Smooth muscle cell (in vitro differentiated cells): ENCODE measurements around the gene RBM10. TPM values are rescaled to one million over a fixed set of nuclear protein-coding genes. Genes with fewer than 3 reads are reported as not detected.

Source experiments
- DNase-seq: peaks from one replicate; lab custom pipeline; 2025; ENCODE audit not compliant: unreplicated experiment; lab: John Stamatoyannopoulos, UW
- H2AFZ ChIP-seq: fragments of 200-600 bp; sonication (generic); 2 replicates; pipeline ENCODE4 v1.6.0; 2016; ENCODE audit warnings: antibody characterized with exemption, low read depth, mild to moderate bottlenecking
- H3F3A ChIP-seq: fragments of 200-600 bp; sonication (generic); 2 replicates; pipeline ENCODE4 v1.6.0; 2017; ENCODE audit warnings: antibody characterized with exemption, low read depth
- H3K27ac ChIP-seq: fragments of 200-600 bp; sonication (generic); 2 replicates; pipeline ENCODE4 v1.5.1; 2016; ENCODE audit warnings: low read depth, mild to moderate bottlenecking
- H3K27me3 ChIP-seq: fragments of 200-600 bp; sonication (generic); 2 replicates; pipeline ENCODE4 v1.6.1; 2016; ENCODE audit warnings: low read depth, mild to moderate bottlenecking
- H3K36me3 ChIP-seq: fragments of 200-600 bp; sonication (generic); 2 replicates; pipeline ENCODE4 v1.5.1; 2016; ENCODE audit warnings: low read depth
- H3K4me1 ChIP-seq: fragments of 200-600 bp; sonication (generic); 2 replicates; pipeline ENCODE4 v1.5.1; 2016; ENCODE audit warnings: low read depth
- H3K4me2 ChIP-seq: fragments of 200-600 bp; sonication (generic); 2 replicates; pipeline ENCODE4 v1.6.0; 2016; ENCODE audit warnings: mild to moderate bottlenecking
- H3K4me3 ChIP-seq: fragments of 200-600 bp; sonication (generic); 2 replicates; pipeline ENCODE4 v1.5.1; 2016; ENCODE audit warnings: mild to moderate bottlenecking
- H3K79me2 ChIP-seq: fragments of 200-600 bp; sonication (generic); 2 replicates; pipeline ENCODE4 v1.6.0; 2016; ENCODE audit warnings: low read depth, mild to moderate bottlenecking
- H3K9ac ChIP-seq: fragments of 200-600 bp; sonication (generic); 2 replicates; pipeline ENCODE4 v1.6.0; 2016; ENCODE audit warnings: low read depth
- H3K9me3 ChIP-seq: fragments of 200-600 bp; sonication (generic); replicated peaks from 2 replicates; pipeline ENCODE4 v1.5.1; 2016; ENCODE audit warnings: low read depth
- H4K20me1 ChIP-seq: fragments of 200-600 bp; sonication (generic); 2 replicates; pipeline ENCODE4 v1.6.0; 2016; ENCODE audit warnings: low read depth
- CTCF ChIP-seq: fragments of 200-600 bp; sonication (generic); IDR thresholded peaks from 2 replicates; pipeline ENCODE4 v1.5.1; 2017; ENCODE audit warnings: borderline replicate concordance, mild to moderate bottlenecking, antibody characterized with exemption; ENCODE audit not compliant: insufficient read depth, poor library complexity, severe bottlenecking
- WGBS: methylation state at CpG from one replicate; pipeline ENCODE4 v1.1.7; 2016; ENCODE audit warnings: low lambda C conversion rate; 5-methylcytosine and 5-hydroxymethylcytosine counted together
- polyA plus RNA-seq: library from polyadenylated mRNA; unstranded; fragments of >200 nt; fragmentation: Nextera tagmentation; extraction: Ambion mirVana; gene quantifications from 2 replicates; pipeline ENCODE4 v1.2.1, GENCODE V29; 2016
- total RNA-seq: library from RNA; depleted of rRNA; stranded (reverse); fragments of >200 nt; gene quantifications from 2 replicates; pipeline ENCODE4 v1.2.3, GENCODE V29; 2014

The RBM10 gene
- total and polyA plus RNA-seq, 2 experiments from 2014 or later, result 18.3 to 39.2 TPM

- Histone ChIP-seq H3K9ac (no peak overlapping the region), H3K27ac (no peak overlapping the region), H3K4me2 (no peak overlapping the region), H3F3A (no peaks in the 10 kb centered on the region), H2AFZ (no peak overlapping the region), H3K4me3 (no peak overlapping the region), H3K36me3 (no peaks in the 10 kb centered on the region), H3K27me3 (no peaks in the 10 kb centered on the region), H3K79me2 (no peaks in the 10 kb centered on the region), H3K9me3 (no peaks in the 10 kb centered on the region), H4K20me1 (peaks cover 17% of the 10 kb centered on the region), H3K4me1 (no peaks in the 10 kb centered on the region)
- no peak for TF ChIP-seq CTCF
- WGBS, result 92% methylated on average over 12 of the region's 12 CpGs
- DNase-seq, result no peak
These were observed 30.6 kb downstream of the RBM10 start for GRCh38 chrX:47175588-47175980.

- Histone ChIP-seq H3K4me1 (no peaks in the 10 kb centered on the region), H3K79me2 (no peaks in the 10 kb centered on the region), H4K20me1 (peaks cover 11% of the 10 kb centered on the region), H2AFZ (no peak overlapping the region), H3K27me3 (no peaks in the 10 kb centered on the region), H3K9ac (no peak overlapping the region), H3K36me3 (no peaks in the 10 kb centered on the region), H3K27ac (no peak overlapping the region), H3K4me2 (no peak overlapping the region), H3K4me3 (no peak overlapping the region), H3K9me3 (no peaks in the 10 kb centered on the region), H3F3A (no peaks in the 10 kb centered on the region)
- WGBS, result 92% methylated on average over 15 of the region's 23 CpGs
- no peak for TF ChIP-seq CTCF
- no peak for DNase-seq
These were observed 31.2 kb downstream of the RBM10 start for GRCh38 chrX:47176101-47176740.

GRCh38 chrX:47177079-47177478, 32.1 kb downstream of the RBM10 start:
- H4K20me1 ChIP-seq, result peaks cover 2% of the 10 kb centered on the region
- no peak for TF ChIP-seq CTCF
- no peaks in the 10 kb centered on the region for H3K9me3 ChIP-seq
- no peaks in the 10 kb centered on the region for H3K36me3 ChIP-seq
- no peak overlapping the region for H3K4me3 ChIP-seq
- no peak overlapping the region for H3K4me2 ChIP-seq
- no peaks in the 10 kb centered on the region for H3K4me1 ChIP-seq
- no peaks in the 10 kb centered on the region for H3F3A ChIP-seq
- no peak for DNase-seq
- H3K79me2 ChIP-seq, result no peaks in the 10 kb centered on the region
- H3K27me3 ChIP-seq, result no peaks in the 10 kb centered on the region
- 79% methylated on average over 2 of the region's 2 CpGs for WGBS
- no peak overlapping the region for H3K27ac ChIP-seq
- H3K9ac ChIP-seq, result no peak overlapping the region
- H2AFZ ChIP-seq, result no peak overlapping the region

GRCh38 chrX:47178337-47178736, 33.3 kb downstream of the RBM10 start:
- Histone ChIP-seq H3K4me1 (no peaks in the 10 kb centered on the region), H3F3A (no peaks in the 10 kb centered on the region), H4K20me1 (no peaks in the 10 kb centered on the region), H3K79me2 (no peaks in the 10 kb centered on the region), H2AFZ (no peak overlapping the region), H3K4me2 (no peak overlapping the region), H3K9me3 (no peaks in the 10 kb centered on the region), H3K4me3 (no peak overlapping the region), H3K27ac (no peak overlapping the region), H3K9ac (no peak overlapping the region), H3K36me3 (no peaks in the 10 kb centered on the region), H3K27me3 (no peaks in the 10 kb centered on the region)
- TF ChIP-seq CTCF, result no peak
- WGBS, result 90% methylated on average over 4 of the region's 5 CpGs
- no peak for DNase-seq
